ENCODE results near the gene COL20A1.

Gene COL20A1

DNA sequence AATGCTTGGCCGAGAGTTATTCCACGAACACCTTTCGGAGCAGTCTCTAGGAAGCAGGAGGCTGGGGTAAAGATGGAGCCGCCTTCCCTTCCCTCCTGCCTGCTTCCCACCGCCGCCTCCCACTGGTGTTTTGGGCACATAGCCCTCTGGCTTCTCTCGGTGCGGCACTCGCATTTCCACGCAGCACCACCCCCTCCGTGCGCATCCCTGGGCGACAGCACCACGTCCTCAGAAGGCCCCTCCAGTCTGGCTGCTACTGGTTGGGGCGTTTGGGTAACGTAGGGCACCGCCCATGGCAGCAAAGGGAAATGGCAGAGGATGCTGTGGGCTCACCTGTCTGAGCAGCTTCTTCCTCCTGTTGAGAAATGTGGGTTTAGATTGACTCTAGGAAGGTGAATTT, 2.4 kb downstream of the COL20A1 start:
- H3K9me3 ChIP-seq, result no peaks in the 10 kb centered on the region
- no peaks in the 10 kb centered on the region for H3K4me1 ChIP-seq (ENCODE audit: control insufficient read depth in 1 of 2, insufficient read depth in 1 of 2, low read depth in 1 of 2, low read length in 1 of 2)
- H3K4me3 ChIP-seq (ENCODE audit: low read depth in 1 of 2, low read length in 1 of 2), result no peak overlapping the region
- peaks cover 70% of the 10 kb centered on the region for H3K27me3 ChIP-seq
- no peak for TF ChIP-seq CTCF (IDR thresholded peaks at IDR 0.05)
- no peaks in the 10 kb centered on the region for H3K36me3 ChIP-seq
- no peak overlapping the region for H3K27ac ChIP-seq

- Histone ChIP-seq H3K27me3 (peaks cover 72% of the 10 kb centered on the region), H3K27ac (no peak overlapping the region), H3K36me3 (no peaks in the 10 kb centered on the region), H3K4me1 (ENCODE audit: control insufficient read depth in 1 of 2, insufficient read depth in 1 of 2, low read depth in 1 of 2, low read length in 1 of 2) (no peaks in the 10 kb centered on the region), H3K4me3 (ENCODE audit: low read depth in 1 of 2, low read length in 1 of 2) (no peak overlapping the region), H3K9me3 (no peaks in the 10 kb centered on the region)
- TF ChIP-seq CTCF (IDR thresholded peaks at IDR 0.05), result no peak
Measured at GRCh38 chr20:63295846-63296245, 2.9 kb downstream of the COL20A1 start.

DNA sequence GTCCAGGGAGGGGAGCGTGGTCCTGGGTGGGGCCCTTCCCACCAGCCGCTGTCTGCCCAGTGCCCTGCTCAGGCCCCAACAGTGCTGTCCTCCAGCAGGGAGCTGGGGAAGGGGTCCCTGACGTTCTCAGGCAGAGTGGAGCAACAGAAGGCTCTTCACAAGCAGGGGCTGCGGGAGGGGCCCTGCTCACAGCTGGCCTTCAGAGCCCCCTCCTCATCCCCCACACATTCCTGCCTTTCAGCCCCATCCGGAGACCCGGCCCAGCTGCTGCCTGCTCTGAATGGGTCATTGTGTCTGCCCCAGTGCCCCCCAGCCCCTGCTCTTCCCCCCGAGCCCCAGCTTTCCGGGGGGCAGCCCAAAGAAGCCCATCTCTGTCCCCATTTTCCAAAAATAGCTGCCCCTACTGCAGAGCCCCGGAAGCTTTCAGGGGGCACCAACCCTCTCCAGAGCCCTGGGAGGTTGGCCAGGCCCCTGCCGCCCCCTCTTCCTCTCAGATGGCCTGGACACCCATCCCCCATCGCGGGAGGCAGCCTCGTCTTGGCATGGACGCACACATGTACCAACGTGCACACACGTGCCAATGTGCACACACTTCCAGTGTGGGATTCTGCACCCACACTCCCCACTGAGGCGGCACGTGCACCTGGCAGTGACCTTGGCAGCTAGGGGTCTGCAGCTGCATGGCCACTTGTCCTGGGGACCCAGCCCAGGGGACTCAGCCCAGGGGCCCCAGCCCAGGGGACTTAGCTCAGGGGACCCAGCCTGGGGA, 3.7 kb downstream of the COL20A1 start:
- H3K27me3 ChIP-seq, result peaks cover 76% of the 10 kb centered on the region
- TF ChIP-seq CTCF (IDR thresholded peaks at IDR 0.05), result no peak
- H3K9me3 ChIP-seq, result no peaks in the 10 kb centered on the region
- no peaks in the 10 kb centered on the region for H3K4me1 ChIP-seq (ENCODE audit: control insufficient read depth in 1 of 2, insufficient read depth in 1 of 2, low read depth in 1 of 2, low read length in 1 of 2)
- no peak overlapping the region for H3K4me3 ChIP-seq (ENCODE audit: low read depth in 1 of 2, low read length in 1 of 2)
- no peaks in the 10 kb centered on the region for H3K36me3 ChIP-seq
- no peak overlapping the region for H3K27ac ChIP-seq

- H3K4me1 ChIP-seq (ENCODE audit: control insufficient read depth in 1 of 2, insufficient read depth in 1 of 2, low read depth in 1 of 2, low read length in 1 of 2), result no peaks in the 10 kb centered on the region
- H3K27me3 ChIP-seq, result peaks cover 71% of the 10 kb centered on the region
- no peaks in the 10 kb centered on the region for H3K36me3 ChIP-seq
- H3K9me3 ChIP-seq, result no peaks in the 10 kb centered on the region
- H3K4me3 ChIP-seq (ENCODE audit: low read depth in 1 of 2, low read length in 1 of 2), result no peak overlapping the region
- no peak overlapping the region for H3K27ac ChIP-seq
- TF ChIP-seq CTCF (IDR thresholded peaks at IDR 0.05), result no peak
Measured at GRCh38 chr20:63297371-63297781, 4.4 kb downstream of the COL20A1 start.

GRCh38 chr20:63297796-63298572, 5.0 kb downstream of the COL20A1 start:
- H3K4me1 ChIP-seq (ENCODE audit: control insufficient read depth in 1 of 2, insufficient read depth in 1 of 2, low read depth in 1 of 2, low read length in 1 of 2), result no peaks in the 10 kb centered on the region
- no peaks in the 10 kb centered on the region for H3K36me3 ChIP-seq
- no peak for TF ChIP-seq CTCF (IDR thresholded peaks at IDR 0.05)
- no peak overlapping the region for H3K4me3 ChIP-seq (ENCODE audit: low read depth in 1 of 2, low read length in 1 of 2)
- H3K27me3 ChIP-seq, result peaks cover 66% of the 10 kb centered on the region
- H3K27ac ChIP-seq, result no peak overlapping the region
- H3K9me3 ChIP-seq, result no peaks in the 10 kb centered on the region
